ENCODE results near the gene SMYD3. TPM values are rescaled to one million over a fixed set of nuclear protein-coding genes. Genes with fewer than 3 reads are reported as not detected.
"Not testable (repeated sequence)": the region's sequence is repeated elsewhere in the genome, so short reads cannot be mapped to it uniquely, and the experiment has no call there.

The SMYD3 gene
- total RNA-seq, 1 donor from 2014 or later: 26.7 TPM

GRCh38 chr1:245776694-245777332 is 730.3 kb downstream of the SMYD3 start:
- no peak for DNase-seq (ENCODE audit: low read depth, low spot score)

- no peak for DNase-seq (ENCODE audit: low read depth, low spot score)
Observed at GRCh38 chr1:245776139-245776538, 730.9 kb downstream of the SMYD3 start.

GRCh38 chr1:245774931-245775330 is 732.1 kb downstream of the SMYD3 start:
- not testable (repeated sequence) for DNase-seq (ENCODE audit: low read depth, low spot score)

GRCh38 chr1:245774196-245774595 is 732.9 kb downstream of the SMYD3 start:
- DNase-seq (ENCODE audit: low read depth, low spot score): no peak

GRCh38 chr1:245773344-245773743 is 733.7 kb downstream of the SMYD3 start:
- DNase-seq (ENCODE audit: low read depth, low spot score): no peak

GRCh38 chr1:245772739-245773138 is 734.3 kb downstream of the SMYD3 start:
- DNase-seq (ENCODE audit: low read depth, low spot score): no peak

- DNase-seq (ENCODE audit: low read depth, low spot score): no peak
Observed at GRCh38 chr1:245772325-245772724, 734.8 kb downstream of the SMYD3 start.

- DNase-seq (ENCODE audit: low read depth, low spot score): no peak
Observed at GRCh38 chr1:245771511-245772281, 735.4 kb downstream of the SMYD3 start.

- no peak for DNase-seq (ENCODE audit: low read depth, low spot score)
Observed at GRCh38 chr1:245770156-245770555, 736.9 kb downstream of the SMYD3 start.

- no peak for DNase-seq (ENCODE audit: low read depth, low spot score)
Observed at GRCh38 chr1:245768596-245768995, 738.5 kb downstream of the SMYD3 start.

GRCh38 chr1:245765230-245766000 is 741.7 kb downstream of the SMYD3 start:
- no peak for DNase-seq (ENCODE audit: low read depth, low spot score)

GRCh38 chr1:245763873-245764331 is 743.2 kb downstream of the SMYD3 start:
- DNase-seq (ENCODE audit: low read depth, low spot score): no peak

- DNase-seq (ENCODE audit: low read depth, low spot score): no peak
Observed at GRCh38 chr1:245762396-245762910, 744.6 kb downstream of the SMYD3 start.

- no peak for DNase-seq (ENCODE audit: low read depth, low spot score)
Observed at GRCh38 chr1:245760301-245760700, 746.8 kb downstream of the SMYD3 start.

- DNase-seq (ENCODE audit: low read depth, low spot score): no peak
Observed at GRCh38 chr1:245754463-245754961, 752.6 kb downstream of the SMYD3 start.

GRCh38 chr1:245753807-245754206 is 753.3 kb downstream of the SMYD3 start:
- DNase-seq (ENCODE audit: low read depth, low spot score): no peak

GRCh38 chr1:245752561-245752960 is 754.5 kb downstream of the SMYD3 start:
- DNase-seq (ENCODE audit: low read depth, low spot score): no peak

- DNase-seq (ENCODE audit: low read depth, low spot score): no peak
Observed at GRCh38 chr1:245751726-245752470, 755.2 kb downstream of the SMYD3 start.

GRCh38 chr1:245751116-245751515 is 756.0 kb downstream of the SMYD3 start:
- DNase-seq (ENCODE audit: low read depth, low spot score): no peak

- DNase-seq (ENCODE audit: low read depth, low spot score): no peak
Observed at GRCh38 chr1:245750261-245750660, 756.8 kb downstream of the SMYD3 start.

- DNase-seq (ENCODE audit: low read depth, low spot score): no peak
Observed at GRCh38 chr1:245749053-245749452, 758.0 kb downstream of the SMYD3 start.

Data from pulmonary artery endothelial cell (primary cell).